MCF 10A (cell line): Measurements from ENCODE around the gene SIAE. TPM values are rescaled to one million over a fixed set of nuclear protein-coding genes. Genes with fewer than 3 reads are reported as not detected.

Experiments used
- BruUV-seq: library from RNA; stranded (reverse); fragments of 400-500 nt; replicated peaks from 2 replicates; lab custom pipeline; 2021; lab: Mats Ljungman, UMichigan
- CTCF ChIA-PET: fragments of 300-600 bp; sonication (Branson Sonifier 250); formaldehyde crosslinking; extraction: SDS; loops from one replicate; lab custom pipeline; 2021; ENCODE audit warnings: antibody characterized with exemption, inconsistent platforms; lab: Yijun Ruan, JAX
- POLR2A ChIA-PET: fragments of 300-600, 350-650 bp; sonication (Branson Sonifier 250); formaldehyde crosslinking; extraction: SDS; loops from one replicate; lab custom pipeline; 2020; ENCODE audit warnings: antibody characterized with exemption, inconsistent platforms; lab: Yijun Ruan, JAX
- DNase-seq: peaks from one replicate; pipeline ENCODE4 v3.0.0-alpha.2; 2018; ENCODE audit not compliant: unreplicated experiment
- H3K27ac Mint-ChIP-seq: one replicate; pipeline ENCODE4 v1.8.0; 2022; ENCODE audit warnings: mild to moderate bottlenecking, low read depth, mixed read lengths; ENCODE audit not compliant: unreplicated experiment
- H3K27me3 Mint-ChIP-seq: one replicate; pipeline ENCODE4 v1.8.0; 2022; ENCODE audit warnings: mixed read lengths; ENCODE audit not compliant: insufficient read depth, unreplicated experiment
- H3K36me3 Mint-ChIP-seq: one replicate; pipeline ENCODE4 v1.8.0; 2022; ENCODE audit warnings: mild to moderate bottlenecking, moderate library complexity, mixed read lengths; ENCODE audit not compliant: insufficient read depth, unreplicated experiment
- H3K4me1 Mint-ChIP-seq: one replicate; pipeline ENCODE4 v1.8.0; 2022; ENCODE audit warnings: mixed read lengths; ENCODE audit not compliant: insufficient read depth, unreplicated experiment
- H3K4me3 Mint-ChIP-seq: one replicate; pipeline ENCODE4 v1.8.0; 2022; ENCODE audit warnings: mild to moderate bottlenecking, moderate library complexity, mixed read lengths; ENCODE audit not compliant: unreplicated experiment
- H3K9me3 Mint-ChIP-seq: one replicate; pipeline ENCODE4 v1.8.0; 2022; ENCODE audit warnings: mixed read lengths; ENCODE audit not compliant: unreplicated experiment
- CTCF ChIP-seq: fragments of 200-600 bp; IDR thresholded peaks from one replicate; pipeline ENCODE4 v1.8.0; 2022; ENCODE audit warnings: antibody characterized with exemption, mild to moderate bottlenecking; ENCODE audit not compliant: unreplicated experiment
- intact Hi-C: fragments of 100-400 bp; cut with micrococcal nuclease; formaldehyde crosslinking; loops from 2 replicates; pipeline ENCODE4 v1.14.1; 2022
- total RNA-seq: library from RNA; stranded (reverse); gene quantifications from 2 replicates; pipeline ENCODE4 v1.2.3, GENCODE V29; 2022

SIAE gene
- total RNA-seq, 1 experiment from 2014 or later, result 21.7 TPM

DNA sequence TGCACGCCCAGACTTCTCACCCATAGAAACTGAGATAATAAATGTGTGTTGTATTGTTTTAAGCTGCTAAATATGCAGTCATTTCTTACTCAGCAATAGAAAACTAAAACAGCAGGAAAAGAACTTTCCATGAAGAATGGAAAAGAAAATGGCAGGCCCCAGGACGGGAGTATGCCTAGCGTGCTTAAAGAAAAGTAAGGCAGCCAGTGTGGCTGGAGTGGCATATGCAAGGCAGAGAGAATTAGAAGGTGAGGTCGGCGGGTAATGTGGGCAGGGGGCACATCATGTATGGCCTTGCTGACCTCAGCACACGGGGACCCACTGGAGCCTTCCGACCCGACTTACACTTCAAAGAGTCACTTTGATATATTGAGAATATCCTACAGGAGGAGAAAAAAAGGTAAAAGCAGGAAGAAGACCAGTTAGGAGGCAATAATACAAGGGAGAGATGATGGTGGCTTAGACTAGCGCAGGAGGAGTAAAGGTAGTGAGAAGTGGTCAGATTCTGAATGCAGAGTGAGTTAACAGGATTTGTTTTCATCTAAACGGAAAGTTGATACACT is 30.4 kb downstream of the SIAE start:
- no peak overlapping the region for H3K4me3 Mint-ChIP-seq

DNA sequence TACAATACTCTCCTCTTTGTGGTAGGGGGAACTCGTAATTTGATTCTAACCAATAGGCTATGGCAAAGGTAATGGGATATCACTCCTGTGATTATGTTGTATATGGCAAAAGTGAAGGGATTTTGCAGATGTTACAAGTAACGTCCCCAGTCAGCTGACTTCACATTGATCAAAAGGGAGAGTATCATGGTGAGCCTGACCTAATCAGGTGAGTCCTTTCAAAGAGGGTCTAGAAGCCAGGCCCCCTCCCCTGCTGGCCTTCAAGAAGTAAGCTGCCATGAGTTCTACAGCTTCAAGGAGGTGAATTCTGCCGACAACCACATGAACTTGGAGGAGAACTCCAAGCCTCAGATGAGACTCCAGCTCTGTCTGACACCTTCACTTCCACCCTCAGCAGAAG is 30.9 kb downstream of the SIAE start:
- CTCF ChIA-PET, result interaction anchor here (0.7 to 5.9 kb wide), 13 partner anchors 10 to 788 kb away, joined by 3 to 66 read pairs (median 4); partner anchors contain the start of gene TBRG1
- peak overlapping the region; percentile 52 for H3K27ac Mint-ChIP-seq
- POLR2A ChIA-PET, result interaction anchor here (0.9 to 1.2 kb wide), 2 partner anchors 9 to 20 kb away, joined by 4 read pairs; partner anchors contain the start of gene TBRG1
- no peak for DNase-seq
- intact Hi-C loops, result no loop called here
- BruUV-seq, result no TSS peak
- H3K4me1 Mint-ChIP-seq, result peaks cover 15% of the 10 kb centered on the region
- no peak for TF ChIP-seq CTCF
- peaks cover 7% of the 10 kb centered on the region for H3K9me3 Mint-ChIP-seq
- H3K27me3 Mint-ChIP-seq, result no peaks in the 10 kb centered on the region
- H3K36me3 Mint-ChIP-seq, result peaks cover 18% of the 10 kb centered on the region
- H3K4me3 Mint-ChIP-seq, result no peak overlapping the region

More for the DNA sequence above, 30.4 kb downstream of the SIAE start:
- TF ChIP-seq CTCF, result no peak
- POLR2A ChIA-PET, result interaction anchor here (0.7 to 2.3 kb wide), 4 partner anchors 10 to 156 kb away, joined by 3 to 7 read pairs (median 4); partner anchors contain the start of gene TBRG1
- Mint-ChIP-seq H3K4me1 (peaks cover 15% of the 10 kb centered on the region), H3K27ac (peak overlapping the region; percentile 52), H3K27me3 (no peaks in the 10 kb centered on the region), H3K36me3 (peaks cover 16% of the 10 kb centered on the region), H3K9me3 (peaks cover 7% of the 10 kb centered on the region)
- CTCF ChIA-PET, result interaction anchor here (0.7 to 5.9 kb wide), 24 partner anchors 10 to 788 kb away, joined by 3 to 66 read pairs (median 6); partner anchors contain the start of genes SIAE, SPA17 and TBRG1
- intact Hi-C loops, result no loop called here
- no peak for DNase-seq
- no TSS peak for BruUV-seq

- H3K4me3 Mint-ChIP-seq, result no peak overlapping the region
Measured at GRCh38 chr11:124640666-124641065, 32.9 kb downstream of the SIAE start.

More at GRCh38 chr11:124640666-124641065, 32.9 kb downstream of the SIAE start:
- Mint-ChIP-seq H3K27me3 (no peaks in the 10 kb centered on the region), H3K4me1 (peaks cover 15% of the 10 kb centered on the region), H3K9me3 (peaks cover 7% of the 10 kb centered on the region), H3K27ac (peak overlapping the region; percentile 31), H3K36me3 (peaks cover 29% of the 10 kb centered on the region)
- intact Hi-C loops, result no loop called here
- TF ChIP-seq CTCF, result no peak
- BruUV-seq, result no TSS peak
- DNase-seq, result no peak
- ChIA-PET CTCF (interaction anchor here (1.0 to 5.9 kb wide), 8 partner anchors 9 to 236 kb away, joined by 3 to 66 read pairs (median 5); partner anchors contain the start of gene TBRG1), POLR2A (interaction anchor here (1.0 to 2.0 kb wide), 3 partner anchors 10 to 16 kb away, joined by 3 to 6 read pairs (median 3); no protein-coding TSS in a partner anchor)
